Activated CD4-positive, alpha-beta T cell treated with anti-CD3 and anti-CD28 coated beads, Interleukin-2, amount 50 U/mL, for 4 hours (primary cell): ENCODE results near the gene MED16.
"Not testable (repeated sequence)": the region's sequence is repeated elsewhere in the genome, so short reads cannot be mapped to it uniquely, and the experiment has no call there.

ENCODE experiments used
- DNase-seq, 2 experiments: peaks; one replicate each; pipeline ENCODE4 v3.0.0-alpha.2; 2020

The MED16 gene

GRCh38 chr19:904545-904944 is 11.6 kb upstream of the MED16 start:
- no peak for DNase-seq

- DNase-seq: no peak
Observed at GRCh38 chr19:903266-903797, 10.3 kb upstream of the MED16 start.

- no peak for DNase-seq
Observed at GRCh38 chr19:902446-903226, 9.6 kb upstream of the MED16 start.

GRCh38 chr19:902093-902370 is 9.0 kb upstream of the MED16 start:
- DNase-seq: no peak

- no peak for DNase-seq
Observed at GRCh38 chr19:901216-902092, 8.5 kb upstream of the MED16 start.

GRCh38 chr19:900302-901111 is 7.5 kb upstream of the MED16 start:
- DNase-seq: no peak

GRCh38 chr19:900043-900301 is 7.0 kb upstream of the MED16 start:
- DNase-seq: no peak

- DNase-seq: no peak
Observed at GRCh38 chr19:899336-900042, 6.5 kb upstream of the MED16 start.

- no peak for DNase-seq
Observed at GRCh38 chr19:898663-899062, 5.7 kb upstream of the MED16 start.

- no peak for DNase-seq
Observed at GRCh38 chr19:897442-898039, 4.6 kb upstream of the MED16 start.

- DNase-seq: no peak
Observed at GRCh38 chr19:896999-897398, 4.0 kb upstream of the MED16 start.

- DNase-seq: no peak
Observed at GRCh38 chr19:896434-896833, 3.4 kb upstream of the MED16 start.

GRCh38 chr19:892243-892893 is 619 bp downstream of the MED16 start:
- DNase-seq: no peak

- not testable (repeated sequence) for DNase-seq
Observed at GRCh38 chr19:891421-892200, 1.4 kb downstream of the MED16 start.

GRCh38 chr19:890831-891230 is 2.2 kb downstream of the MED16 start:
- no peak for DNase-seq

GRCh38 chr19:889662-890295 is 3.2 kb downstream of the MED16 start:
- no peak for DNase-seq

- peak; percentile 30 to 41 for DNase-seq
Observed at GRCh38 chr19:888581-889385, 4.2 kb downstream of the MED16 start.

GRCh38 chr19:887599-887998 is 5.4 kb downstream of the MED16 start:
- no peak for DNase-seq

GRCh38 chr19:887072-887471 is 5.9 kb downstream of the MED16 start:
- DNase-seq: no peak
